Measurements from ENCODE around the gene SHROOM4.

Gene SHROOM4

DNA sequence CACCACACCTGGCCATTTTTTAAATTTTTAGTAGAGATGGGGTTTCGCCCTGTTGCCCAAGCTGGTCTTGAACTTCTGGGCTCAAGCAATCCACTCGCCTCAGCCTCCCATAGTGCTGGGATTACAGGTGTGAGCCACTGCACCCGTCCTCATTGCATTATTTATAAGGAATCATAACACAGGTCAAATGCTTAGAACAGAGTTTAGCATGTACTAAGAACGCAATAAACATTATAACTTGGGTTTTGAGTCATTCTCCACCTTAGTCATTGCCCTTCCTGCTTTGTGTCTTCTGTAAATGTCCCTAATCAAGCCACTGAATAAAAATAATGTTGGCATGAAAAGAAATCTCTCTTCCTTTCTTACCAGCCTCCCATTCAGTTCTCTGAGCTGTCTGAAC, 38.5 kb upstream of the SHROOM4 start:
- H3K4me3 ChIP-seq (ENCODE audit: low read depth, low read length): no peak overlapping the region
- in situ Hi-C loops (cut with HindIII; ENCODE audit: low sequenced_read_pairs): no loop called here
- no peak for DNase-seq (ENCODE audit: low read depth, low spot score)
- TF ChIP-seq, protein P1, sequence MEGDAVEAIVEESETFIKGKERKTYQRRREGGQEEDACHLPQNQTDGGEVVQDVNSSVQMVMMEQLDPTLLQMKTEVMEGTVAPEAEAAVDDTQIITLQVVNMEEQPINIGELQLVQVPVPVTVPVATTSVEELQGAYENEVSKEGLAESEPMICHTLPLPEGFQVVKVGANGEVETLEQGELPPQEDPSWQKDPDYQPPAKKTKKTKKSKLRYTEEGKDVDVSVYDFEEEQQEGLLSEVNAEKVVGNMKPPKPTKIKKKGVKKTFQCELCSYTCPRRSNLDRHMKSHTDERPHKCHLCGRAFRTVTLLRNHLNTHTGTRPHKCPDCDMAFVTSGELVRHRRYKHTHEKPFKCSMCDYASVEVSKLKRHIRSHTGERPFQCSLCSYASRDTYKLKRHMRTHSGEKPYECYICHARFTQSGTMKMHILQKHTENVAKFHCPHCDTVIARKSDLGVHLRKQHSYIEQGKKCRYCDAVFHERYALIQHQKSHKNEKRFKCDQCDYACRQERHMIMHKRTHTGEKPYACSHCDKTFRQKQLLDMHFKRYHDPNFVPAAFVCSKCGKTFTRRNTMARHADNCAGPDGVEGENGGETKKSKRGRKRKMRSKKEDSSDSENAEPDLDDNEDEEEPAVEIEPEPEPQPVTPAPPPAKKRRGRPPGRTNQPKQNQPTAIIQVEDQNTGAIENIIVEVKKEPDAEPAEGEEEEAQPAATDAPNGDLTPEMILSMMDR (IDR thresholded peaks at IDR 0.05; ENCODE audit: low read depth, low read length): no peak

DNA sequence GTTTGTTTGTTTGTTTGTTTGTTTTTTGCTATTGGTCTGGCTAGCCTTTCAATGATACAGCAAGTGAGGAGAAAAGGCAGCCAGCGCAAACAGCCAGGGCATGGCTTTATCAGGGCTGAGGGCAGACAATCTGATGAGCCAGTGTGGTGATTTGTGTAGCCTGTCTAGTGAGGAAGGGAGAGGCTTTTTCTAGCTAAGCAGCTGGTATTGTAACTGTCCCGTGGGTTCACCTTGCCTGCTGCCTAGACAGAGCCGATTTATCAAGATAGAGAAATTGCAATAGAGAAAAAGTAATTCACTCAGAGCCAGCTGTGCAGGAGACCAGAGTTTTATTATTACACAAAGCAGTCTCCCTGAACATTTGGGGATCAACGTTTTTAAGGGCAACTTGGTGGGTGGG, 28.2 kb upstream of the SHROOM4 start:
- H3K4me3 ChIP-seq (ENCODE audit: low read depth, low read length): no peak overlapping the region
- TF ChIP-seq, protein P1 (IDR thresholded peaks at IDR 0.05; ENCODE audit: low read depth, low read length): no peak
- in situ Hi-C loops (cut with HindIII; ENCODE audit: low sequenced_read_pairs): no loop called here
- no peak for DNase-seq (ENCODE audit: low read depth, low spot score)

DNA sequence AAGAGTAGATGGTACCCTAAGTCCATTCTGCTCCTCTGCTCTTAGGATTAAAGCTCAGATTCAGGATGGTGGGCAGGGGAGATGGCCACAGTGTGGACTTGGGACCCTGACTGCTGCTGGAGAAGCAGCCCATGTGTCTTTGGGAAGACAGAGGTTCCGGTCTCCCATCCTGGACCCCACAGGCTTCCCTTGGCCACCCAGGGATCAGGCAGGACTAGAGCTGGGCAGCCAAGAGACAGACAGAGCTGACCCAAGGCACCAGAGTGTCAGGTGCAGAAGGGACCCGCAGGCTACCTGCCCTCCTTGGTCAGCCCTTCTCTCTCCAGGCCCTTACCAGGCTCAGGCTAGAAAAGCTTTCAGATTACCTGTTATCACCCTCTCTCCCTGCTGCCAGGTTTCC, 25.7 kb upstream of the SHROOM4 start:
- in situ Hi-C loops (cut with HindIII; ENCODE audit: low sequenced_read_pairs): no loop called here
- DNase-seq (ENCODE audit: low read depth, low spot score): no peak
- TF ChIP-seq, protein P1 (IDR thresholded peaks at IDR 0.05; ENCODE audit: low read depth, low read length): no peak
- H3K4me3 ChIP-seq (ENCODE audit: low read depth, low read length): no peak overlapping the region

DNA sequence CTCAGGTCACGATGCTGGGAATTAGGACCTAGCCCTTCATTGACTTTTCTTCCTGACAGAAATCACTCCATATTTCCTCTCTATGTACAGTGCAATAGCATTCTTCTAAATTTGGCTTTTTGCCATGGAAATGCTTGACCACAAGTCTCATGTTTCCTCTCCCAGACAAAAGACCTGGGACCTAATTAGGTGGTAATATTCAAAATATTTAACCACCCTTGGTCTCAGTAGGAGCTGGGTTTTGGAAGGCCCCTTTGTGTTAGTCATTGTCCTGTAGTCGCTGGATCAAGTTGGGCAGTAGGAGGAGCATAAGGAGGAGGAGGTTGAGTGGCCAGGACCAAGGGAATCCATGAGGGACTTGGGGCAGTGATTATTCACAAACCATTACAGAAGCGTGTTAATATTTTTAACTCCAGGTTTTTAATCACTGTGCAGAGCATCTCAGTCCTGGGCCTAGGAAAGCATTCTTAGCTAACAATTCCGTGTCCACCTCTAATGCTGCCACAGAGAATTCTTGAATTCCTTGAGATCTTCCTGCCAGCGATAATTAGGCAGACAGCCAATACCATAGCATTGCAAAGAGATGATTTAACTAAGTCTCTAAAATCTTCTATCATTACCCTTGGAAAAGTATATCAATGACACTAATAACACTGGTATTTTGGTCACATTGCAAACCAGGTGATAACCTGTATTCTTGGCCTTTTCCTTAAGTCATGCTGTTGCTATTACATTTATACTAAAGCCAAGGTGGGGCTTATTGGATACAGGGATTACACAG, 25.0 kb upstream of the SHROOM4 start:
- TF ChIP-seq, protein P1 (IDR thresholded peaks at IDR 0.05; ENCODE audit: low read depth, low read length): no peak
- DNase-seq (ENCODE audit: low read depth, low spot score): peak; percentile 61
- in situ Hi-C loops (cut with HindIII; ENCODE audit: low sequenced_read_pairs): no loop called here
- no peak overlapping the region for H3K4me3 ChIP-seq (ENCODE audit: low read depth, low read length)

DNA sequence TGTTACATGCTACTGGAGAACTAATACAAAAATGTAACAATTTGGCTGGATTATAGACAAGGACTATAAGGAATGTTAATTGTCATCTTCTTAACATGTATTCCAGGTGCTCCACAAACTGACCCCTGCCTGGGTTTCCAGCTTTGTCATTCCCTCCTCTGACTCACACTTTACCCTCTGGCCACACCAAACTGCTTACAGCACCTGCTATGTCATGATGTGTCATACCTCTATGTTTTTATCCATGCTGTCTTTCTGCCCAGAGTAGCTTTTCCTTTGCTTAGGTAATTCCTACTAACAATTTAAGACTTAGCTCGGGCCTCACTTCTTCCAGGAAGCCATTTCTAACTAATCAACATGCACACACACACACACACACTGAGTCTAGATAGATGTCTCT, 14.0 kb upstream of the SHROOM4 start:
- in situ Hi-C loops (cut with HindIII; ENCODE audit: low sequenced_read_pairs): no loop called here
- peak; percentile 50 for DNase-seq (ENCODE audit: low read depth, low spot score)
- TF ChIP-seq, protein P1 (IDR thresholded peaks at IDR 0.05; ENCODE audit: low read depth, low read length): no peak
- H3K4me3 ChIP-seq (ENCODE audit: low read depth, low read length): no peak overlapping the region

DNA sequence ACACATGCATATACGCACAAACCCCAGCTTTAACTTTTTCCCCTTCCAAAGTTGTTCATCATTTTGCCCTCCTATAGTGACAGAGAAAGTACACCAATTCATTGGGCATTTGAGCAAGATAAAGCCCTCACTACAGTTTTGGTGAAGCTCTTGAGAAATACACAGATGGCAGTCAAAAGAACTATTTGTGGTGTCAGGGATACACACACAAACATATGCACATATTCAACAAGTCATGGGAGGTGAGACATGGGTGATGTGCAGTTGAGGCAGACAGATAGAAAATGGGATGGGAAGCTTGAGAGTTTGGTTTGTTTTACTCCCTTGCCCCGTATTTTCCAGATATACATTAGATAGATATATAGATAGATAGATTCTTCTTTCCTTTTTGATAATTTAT, 11.8 kb upstream of the SHROOM4 start:
- H3K4me3 ChIP-seq (ENCODE audit: low read depth, low read length): no peak overlapping the region
- TF ChIP-seq, protein P1 (IDR thresholded peaks at IDR 0.05; ENCODE audit: low read depth, low read length): no peak
- no peak for DNase-seq (ENCODE audit: low read depth, low spot score)
- in situ Hi-C loops (cut with HindIII; ENCODE audit: low sequenced_read_pairs): no loop called here
